HS-5 (cell line): ENCODE results near the gene P4HB.

Source experiments
- DNase-seq: peaks from one replicate; pipeline ENCODE4 v3.0.0-alpha.2; 2012; ENCODE audit warnings: low read depth

The P4HB gene

GRCh38 chr17:81859906-81860755, at the start of gene P4HB:
Gene P4HB, minus strand, starts transcription at chr17:81860535. Its CDS starts 64 bp downstream, at chr17:81860471.
- DNase-seq, result no peak

- no peak for DNase-seq
Observed at GRCh38 chr17:81909231-81909630, 48.9 kb upstream of the P4HB start.

GRCh38 chr17:81908793-81909192, 48.5 kb upstream of the P4HB start:
- no peak for DNase-seq

- no peak for DNase-seq
Observed at GRCh38 chr17:81907219-81908145, 47.1 kb upstream of the P4HB start.

- no peak for DNase-seq
Observed at GRCh38 chr17:81906476-81907218, 46.3 kb upstream of the P4HB start.

- DNase-seq, result no peak
Observed at GRCh38 chr17:81905993-81906392, 45.7 kb upstream of the P4HB start.

- no peak for DNase-seq
Observed at GRCh38 chr17:81905424-81905875, 45.1 kb upstream of the P4HB start.

- no peak for DNase-seq
Observed at GRCh38 chr17:81904600-81905423, 44.5 kb upstream of the P4HB start.

- DNase-seq, result no peak
Observed at GRCh38 chr17:81903896-81904599, 43.7 kb upstream of the P4HB start.

GRCh38 chr17:81903415-81903831, 43.1 kb upstream of the P4HB start:
- no peak for DNase-seq

- no peak for DNase-seq
Observed at GRCh38 chr17:81902653-81903414, 42.5 kb upstream of the P4HB start.

GRCh38 chr17:81902023-81902652, 41.8 kb upstream of the P4HB start, which contains the start of gene NPB:
Gene NPB, plus strand, starts transcription at chr17:81902238. Its CDS starts 40 bp downstream, at chr17:81902278.
- DNase-seq, result no peak

GRCh38 chr17:81901167-81902022, 41.1 kb upstream of the P4HB start:
- no peak for DNase-seq

GRCh38 chr17:81900181-81900820, 40.0 kb upstream of the P4HB start:
- DNase-seq, result no peak

- no peak for DNase-seq
Observed at GRCh38 chr17:81899514-81900166, 39.3 kb upstream of the P4HB start.

GRCh38 chr17:81898885-81899284, 38.5 kb upstream of the P4HB start:
- no peak for DNase-seq
